B cell (primary cell): ENCODE measurements around the gene ACTR1B. TPM values are rescaled to one million over a fixed set of nuclear protein-coding genes. Genes with fewer than 3 reads are reported as not detected.

Experiments used
- ATAC-seq: fragments of 200-7000 bp; cut with Tn5 transposase; one replicate; pipeline ENCODE4 v1.10.0; 2021; ENCODE audit warnings: low read depth, mild to moderate bottlenecking, moderate number of reproducible peaks, moderate library complexity
- CTCF ChIA-PET: fragments of 350-600 bp; sonication (Branson Sonifier 250); formaldehyde crosslinking; loops from one replicate; lab custom pipeline; 2021; ENCODE audit warnings: antibody characterized with exemption, inconsistent platforms; lab: Charles Lee
- POLR2A ChIA-PET: fragments of 350-600 bp; sonication (Branson Sonifier 250); formaldehyde crosslinking; loops from one replicate; lab custom pipeline; 2021; ENCODE audit warnings: antibody characterized with exemption; lab: Charles Lee
- DNase-seq: peaks from one replicate; pipeline ENCODE4 v3.0.0; 2013
- H2AFZ ChIP-seq: 2 replicates; pipeline ENCODE4 v1.6.1; 2012; ENCODE audit warnings: mild to moderate bottlenecking, low read depth, low read length; ENCODE audit not compliant: insufficient read depth, poor library complexity, severe bottlenecking
- H3K27ac ChIP-seq, 2 donors: 1 replicate in 1 of 2; 2 replicates in 1 of 2; pipeline ENCODE4 v1.5.1; 2012 to 2013; ENCODE audit warnings: low read length in 2 of 2, mild to moderate bottlenecking in 2 of 2, moderate library complexity in 1 of 2
- H3K27me3 ChIP-seq, 4 experiments: fragments of 200-600 bp in 1 of 4; sonication (generic) in 1 of 4; replicated peaks in 1 of 4; 1 replicate in 2 of 4; 2 replicates in 2 of 4; pipeline versions ENCODE4 v1.6.1 to v1.7.0; 2013 to 2016; ENCODE audit warnings: low read length in 3 of 4, mild to moderate bottlenecking in 2 of 4, mixed read lengths in 1 of 4, moderate library complexity in 1 of 4; ENCODE audit not compliant: insufficient read depth in 4 of 4, control insufficient read depth in 3 of 4; ENCODE audit errors: control extremely low read depth in 1 of 4
- H3K36me3 ChIP-seq, 2 experiments: replicated peaks in 1 of 2; 1 replicate in 1 of 2; 2 replicates in 1 of 2; pipeline versions ENCODE4 v1.6.1 to v1.7.1; 2013; ENCODE audit warnings: low read length in 1 of 2; ENCODE audit not compliant: insufficient read depth in 2 of 2, control insufficient read depth in 1 of 2; ENCODE audit errors: control extremely low read depth in 1 of 2, extremely low read depth in 1 of 2
- H3K4me1 ChIP-seq, 2 donors: fragments of 200-600 bp in 1 of 2; sonication (generic) in 1 of 2; 1 replicate in 1 of 2; 2 replicates in 1 of 2; pipeline versions ENCODE4 v1.5.1 to v1.6.1; 2013 to 2017; ENCODE audit warnings: low read length in 2 of 2; ENCODE audit not compliant: control insufficient read depth in 2 of 2, insufficient read depth in 2 of 2
- H3K4me2 ChIP-seq: replicated peaks from 2 replicates; pipeline ENCODE3; 2012; ENCODE audit warnings: mild to moderate bottlenecking, low read depth, low read length; ENCODE audit not compliant: poor library complexity, severe bottlenecking
- H3K4me3 ChIP-seq, 5 experiments: fragments of 200-600 bp in 1 of 5; sonication (generic) in 1 of 5; 1 replicate in 3 of 5; 2 replicates in 2 of 5; pipeline versions ENCODE4 v1.5.1 to v1.7.0; 2011 to 2016; ENCODE audit warnings: low read length in 4 of 5, mild to moderate bottlenecking in 4 of 5, low read depth in 2 of 5, control low read depth in 1 of 5, moderate library complexity in 1 of 5; ENCODE audit not compliant: insufficient read depth in 1 of 5; ENCODE audit errors: control extremely low read depth in 1 of 5, extremely low read depth in 1 of 5
- H3K79me2 ChIP-seq: fragments of 200-600 bp; sonication (generic); one replicate; pipeline ENCODE4 v1.6.0; 2016; ENCODE audit warnings: low read length; ENCODE audit not compliant: control insufficient read depth, insufficient read depth
- H3K9ac ChIP-seq: fragments of 200-600 bp; sonication (generic); 2 replicates; pipeline ENCODE4 v1.6.1; 2017; ENCODE audit warnings: mild to moderate bottlenecking, low read length, moderate library complexity
- H3K9me3 ChIP-seq, 3 donors: one replicate each; pipeline versions ENCODE4 v1.6.1 to v1.7.1; 2013; ENCODE audit warnings: low read length in 2 of 3; ENCODE audit not compliant: control insufficient read depth in 2 of 3, insufficient read depth in 1 of 3; ENCODE audit errors: control extremely low read depth in 1 of 3
- H4K20me1 ChIP-seq: 2 replicates; pipeline ENCODE4 v1.6.0; 2012; ENCODE audit warnings: mild to moderate bottlenecking, low read length; ENCODE audit not compliant: insufficient read depth, control insufficient read depth, poor library complexity, severe bottlenecking
- H3K27ac Mint-ChIP-seq: one replicate; pipeline ENCODE4 v1.8.0; 2021; ENCODE audit warnings: mixed read lengths
- H3K27me3 Mint-ChIP-seq: one replicate; pipeline ENCODE4 v1.8.0; 2021; ENCODE audit warnings: mixed read lengths
- H3K4me1 Mint-ChIP-seq: one replicate; pipeline ENCODE4 v1.8.0; 2021; ENCODE audit warnings: mixed read lengths
- H3K4me3 Mint-ChIP-seq: one replicate; pipeline ENCODE4 v1.8.0; 2021; ENCODE audit warnings: mixed read lengths
- H3K9me3 Mint-ChIP-seq: one replicate; pipeline ENCODE4 v1.8.0; 2022; ENCODE audit warnings: mixed read lengths; ENCODE audit not compliant: insufficient read depth
- CTCF ChIP-seq: fragments of 200-600 bp; IDR thresholded peaks from one replicate; pipeline ENCODE4 v1.8.0; 2022; ENCODE audit warnings: antibody characterized with exemption, mild to moderate bottlenecking
- EZH2 ChIP-seq: IDR thresholded peaks from 2 replicates; pipeline ENCODE4 v1.6.1; 2012; ENCODE audit warnings: borderline replicate concordance, low read depth, mild to moderate bottlenecking, moderate library complexity, low read length; ENCODE audit not compliant: insufficient read depth, poor library complexity, severe bottlenecking
- WGBS: methylation state at CpG from one replicate; pipeline ENCODE4 v1.1.5; 2013; ENCODE audit warnings: missing lambda C conversion rate; ENCODE audit not compliant: insufficient coverage; 5-methylcytosine and 5-hydroxymethylcytosine counted together
- intact Hi-C: fragments of 100-400 bp; cut with micrococcal nuclease; formaldehyde crosslinking; loops from one replicate; pipeline ENCODE4 v1.10.0; 2022
- polyA plus RNA-seq: library from polyadenylated mRNA; depleted of rRNA; stranded (reverse); fragments of >200 nt; gene quantifications from 2 replicates; pipeline ENCODE4 v1.2.3, GENCODE V29; 2012
- total RNA-seq, 2 donors: library from RNA; stranded (reverse); fragments of 120-200 nt in 1 of 2; gene quantifications; 1 replicate in 1 of 2; 2 replicates in 1 of 2; pipeline versions ENCODE4 v1.2.3 to v1.2.4, GENCODE V29; 2013 to 2022

The ACTR1B gene
- total and polyA plus RNA-seq, 2 donors (not counting 1 experiment from before 2014, with no cell fraction given), result 69.0 to 143 TPM

GRCh38 chr2:97676620-97677019 is 12.8 kb upstream of the ACTR1B start:
- peaks cover 2% of the 10 kb centered on the region for H3K4me1 Mint-ChIP-seq
- Histone ChIP-seq H2AFZ (no peak overlapping the region), H3K9me3 (peaks cover 0 to 5% (median 0%) of the 10 kb centered on the region in 3 donors), H3K4me2 (no peak overlapping the region), H3K9ac (no peak overlapping the region), H3K4me3 (no peak overlapping the region), H3K79me2 (no peaks in the 10 kb centered on the region), H3K4me1 (peaks cover 0 to 5% of the 10 kb centered on the region in 2 donors), H3K27me3 (no peaks in the 10 kb centered on the region), H3K27ac (no peak overlapping the region), H3K36me3 (no peaks in the 10 kb centered on the region), H4K20me1 (no peaks in the 10 kb centered on the region)
- DNase-seq (no peak), ATAC-seq (no peak)
- 100% methylated on average over 1 of the region's 1 CpG for WGBS
- H3K27me3 Mint-ChIP-seq, result no peaks in the 10 kb centered on the region
- H3K27ac Mint-ChIP-seq, result no peak overlapping the region
- ChIA-PET CTCF (interaction anchor here (1.6 kb wide), 1 partner anchor 20 kb away, joined by 5 read pairs; no protein-coding TSS in a partner anchor), POLR2A (no interaction called here)
- intact Hi-C loops, result no loop called here
- no peak for TF ChIP-seq EZH2
- TF ChIP-seq CTCF, result no peak
- H3K9me3 Mint-ChIP-seq, result no peaks in the 10 kb centered on the region
- no peak overlapping the region for H3K4me3 Mint-ChIP-seq

GRCh38 chr2:97675430-97676113 is 11.7 kb upstream of the ACTR1B start:
- intact Hi-C loops, result no loop called here
- H3K36me3 ChIP-seq, result no peaks in the 10 kb centered on the region
- no peak for TF ChIP-seq EZH2
- TF ChIP-seq CTCF, result no peak
- peaks cover 0 to 5% of the 10 kb centered on the region in 2 donors for H3K4me1 ChIP-seq
- ChIA-PET POLR2A (interaction anchor here (0.7 kb wide), 1 partner anchor 13 kb away, joined by 12 read pairs; no protein-coding TSS in a partner anchor), CTCF (interaction anchor here (0.9 to 1.6 kb wide), 3 partner anchors 9 to 24 kb away, joined by 3 to 5 read pairs (median 3); no protein-coding TSS in a partner anchor)
- H3K4me1 Mint-ChIP-seq, result peaks cover 2% of the 10 kb centered on the region
- no peak overlapping the region for H3K27ac Mint-ChIP-seq
- no peak for DNase-seq
- H2AFZ ChIP-seq, result no peak overlapping the region
- no peak for ATAC-seq
- no peak overlapping the region for H3K4me3 ChIP-seq
- H4K20me1 ChIP-seq, result no peaks in the 10 kb centered on the region
- H3K9ac ChIP-seq, result no peak overlapping the region
- H3K4me2 ChIP-seq, result no peak overlapping the region
- H3K9me3 ChIP-seq, result peaks cover 0 to 5% (median 0%) of the 10 kb centered on the region in 3 donors
- H3K79me2 ChIP-seq, result no peaks in the 10 kb centered on the region
- H3K27me3 ChIP-seq, result no peaks in the 10 kb centered on the region
- no peaks in the 10 kb centered on the region for H3K9me3 Mint-ChIP-seq
- H3K4me3 Mint-ChIP-seq, result no peak overlapping the region
- no peaks in the 10 kb centered on the region for H3K27me3 Mint-ChIP-seq
- WGBS, result 86% methylated on average over 5 of the region's 5 CpGs
- H3K27ac ChIP-seq, result no peak overlapping the region
